ENCODE results near the gene PICALM. TPM values are rescaled to one million over a fixed set of nuclear protein-coding genes. Genes with fewer than 3 reads are reported as not detected.

Gene PICALM
- total and polyA plus RNA-seq, 2 of the 8 experiments (the other 6 are each of a cell fraction or from before 2014, with no cell fraction given) = 69.4 to 71.3 TPM

DNA sequence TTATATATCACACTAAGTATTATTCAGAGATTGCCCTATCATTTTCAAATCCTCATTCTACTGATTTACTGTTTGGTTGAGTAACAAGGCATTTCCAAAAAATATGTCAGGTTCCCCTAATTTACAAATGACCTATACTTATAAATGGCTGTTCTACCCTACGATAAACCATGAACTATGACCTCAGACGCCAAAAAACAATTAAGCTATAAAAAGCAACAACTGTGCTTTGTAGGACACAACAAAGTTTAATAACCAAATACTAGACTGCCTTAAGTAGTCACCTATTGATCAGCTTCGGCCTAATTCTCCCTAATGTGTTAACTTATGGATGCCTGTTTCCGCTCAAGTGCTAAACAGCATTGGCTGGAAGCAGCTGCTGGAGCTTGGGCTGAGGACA is 53.2 kb downstream of the PICALM start:
- no peaks in the 10 kb centered on the region; a peak in 1 of 4 replicates for H3K79me2 ChIP-seq (ENCODE audit: control insufficient read depth in 1 of 2, insufficient read depth in 2 of 2, low read length in 2 of 2)
- H3K14ac ChIP-seq (ENCODE audit: insufficient read length) = no peak overlapping the region
- H3K4me1 ChIP-seq (replicated peaks in 1 of 4; ENCODE audit: control insufficient read depth in 3 of 4, insufficient read depth in 4 of 4, low read length in 3 of 4) = no peaks in the 10 kb centered on the region
- no peak overlapping the region for H4K5ac ChIP-seq (ENCODE audit: insufficient read length, low read depth, low read length)
- H4K91ac ChIP-seq (replicated peaks; ENCODE audit: insufficient read length, low read length) = no peak overlapping the region
- FAIRE-seq = no peak
- H3K27me3 ChIP-seq (replicated peaks in 1 of 4; ENCODE audit: control insufficient read depth in 3 of 4, extremely low read depth in 1 of 4, insufficient read depth in 3 of 4, low read length in 3 of 4) = no peaks in the 10 kb centered on the region
- 90% methylated on average over 4 of the region's 4 CpGs; no CpG with 5 or more reads in 1 of the 2 experiments for WGBS, 2 experiments (ENCODE audit: extremely low coverage in 1 of 2, insufficient coverage in 1 of 2, insufficient read length in 1 of 2, insufficient replicate concordance in 2 of 2, low coverage in 1 of 2, low lambda C conversion rate in 2 of 2, missing lambda C conversion rate in 1 of 2)
- no peaks in the 10 kb centered on the region for H3K79me1 ChIP-seq (ENCODE audit: low read depth, low read length)
- H3K4ac ChIP-seq (replicated peaks; ENCODE audit: insufficient read length, low read depth, low read length) = no peak overlapping the region
- no peaks in the 10 kb centered on the region for H3K9me3 ChIP-seq (ENCODE audit: insufficient read depth in 2 of 2, low read depth in 1 of 2, low read length in 1 of 2)
- H3K18ac ChIP-seq (ENCODE audit: extremely low read depth, low read length) = no peak overlapping the region
- no peak overlapping the region for H2BK20ac ChIP-seq (ENCODE audit: low read length)
- no peak overlapping the region for H2BK15ac ChIP-seq (ENCODE audit: low read length)
- no peak overlapping the region for H2AK5ac ChIP-seq (ENCODE audit: low read depth, low read length)
- no peak for DNase-seq (ENCODE audit: low read depth in 1 of 2, low spot score in 2 of 2)
- no peak overlapping the region for H3K23ac ChIP-seq (ENCODE audit: insufficient read length)
- H3K9ac ChIP-seq (replicated peaks in 1 of 4; ENCODE audit: extremely low read depth in 1 of 4, low read depth in 3 of 4, low read length in 3 of 4) = no peak overlapping the region
- H4K20me1 ChIP-seq (replicated peaks in 1 of 2; ENCODE audit: control insufficient read depth in 1 of 2, insufficient read depth in 2 of 2, low read length in 2 of 2) = peaks cover 0 to 2% of the 10 kb centered on the region in 2 experiments
- CTCF ChIA-PET (ENCODE audit: partially characterized antibody) = interaction anchor here (0.6 to 1.5 kb wide), 3 partner anchors 37 to 160 kb away, joined by 3 to 8 read pairs (median 3); partner anchors contain the start of gene CCDC83
- H2BK12ac ChIP-seq (ENCODE audit: low read depth, low read length) = no peak overlapping the region
- POLR2A ChIA-PET (ENCODE audit: partially characterized antibody) = no interaction called here
- H3K27ac ChIP-seq (ENCODE audit: low read depth, low read length) = no peak overlapping the region
- H3K36me3 ChIP-seq (ENCODE audit: control insufficient read depth in 2 of 4, insufficient read depth in 4 of 4, low read length in 3 of 4) = peaks cover 0 to 33% (median 1%) of the 10 kb centered on the region in 4 experiments; a peak in 3 of 8 replicates
- H3K56ac ChIP-seq (replicated peaks; ENCODE audit: insufficient read length, low read depth, low read length) = no peak overlapping the region
- no peak overlapping the region for H4K8ac ChIP-seq (ENCODE audit: extremely low read depth, insufficient read depth, low read length)
- H3K4me3 ChIP-seq (ENCODE audit: extremely low read depth in 1 of 4, insufficient read depth in 2 of 4, low read depth in 3 of 4, low read length in 4 of 4) = no peak overlapping the region
- no peaks in the 10 kb centered on the region for H3K23me2 ChIP-seq (ENCODE audit: low read depth, low read length)
- no peak overlapping the region for H2AFZ ChIP-seq (ENCODE audit: low read length)
- no peak overlapping the region for H3K4me2 ChIP-seq (ENCODE audit: insufficient read depth in 1 of 2, low read depth in 2 of 2, low read length in 2 of 2)
- H2BK120ac ChIP-seq (replicated peaks; ENCODE audit: low read depth, low read length) = no peak overlapping the region
- no peak overlapping the region for H2BK5ac ChIP-seq (ENCODE audit: low read depth, low read length)
- no peak for TF ChIP-seq KDM5A (IDR thresholded peaks at IDR 0.05; ENCODE audit: low read length)
- no peak for TF ChIP-seq HDAC2 (IDR thresholded peaks at IDR 0.05; ENCODE audit: borderline replicate concordance in 1 of 2, low read depth in 2 of 2, low read length in 2 of 2)
- TF ChIP-seq SP4 (IDR thresholded peaks at IDR 0.05; ENCODE audit: low read length) = no peak
- TF ChIP-seq RBBP5 (IDR thresholded peaks at IDR 0.05; ENCODE audit: borderline replicate concordance, low read depth, low read length) = no peak
- TF ChIP-seq ASH2L (IDR thresholded peaks at IDR 0.05; ENCODE audit: low read length) = no peak
- TF ChIP-seq CEBPB (IDR thresholded peaks at IDR 0.05; ENCODE audit: low read depth, low read length) = no peak
- TF ChIP-seq, protein P1, sequence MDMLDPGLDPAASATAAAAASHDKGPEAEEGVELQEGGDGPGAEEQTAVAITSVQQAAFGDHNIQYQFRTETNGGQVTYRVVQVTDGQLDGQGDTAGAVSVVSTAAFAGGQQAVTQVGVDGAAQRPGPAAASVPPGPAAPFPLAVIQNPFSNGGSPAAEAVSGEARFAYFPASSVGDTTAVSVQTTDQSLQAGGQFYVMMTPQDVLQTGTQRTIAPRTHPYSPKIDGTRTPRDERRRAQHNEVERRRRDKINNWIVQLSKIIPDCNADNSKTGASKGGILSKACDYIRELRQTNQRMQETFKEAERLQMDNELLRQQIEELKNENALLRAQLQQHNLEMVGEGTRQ (IDR thresholded peaks at IDR 0.05; ENCODE audit: low read length) = no peak
- no peak for TF ChIP-seq TEAD4 (IDR thresholded peaks at IDR 0.05; ENCODE audit: low read depth, low read length)
- TF ChIP-seq, protein P2, sequence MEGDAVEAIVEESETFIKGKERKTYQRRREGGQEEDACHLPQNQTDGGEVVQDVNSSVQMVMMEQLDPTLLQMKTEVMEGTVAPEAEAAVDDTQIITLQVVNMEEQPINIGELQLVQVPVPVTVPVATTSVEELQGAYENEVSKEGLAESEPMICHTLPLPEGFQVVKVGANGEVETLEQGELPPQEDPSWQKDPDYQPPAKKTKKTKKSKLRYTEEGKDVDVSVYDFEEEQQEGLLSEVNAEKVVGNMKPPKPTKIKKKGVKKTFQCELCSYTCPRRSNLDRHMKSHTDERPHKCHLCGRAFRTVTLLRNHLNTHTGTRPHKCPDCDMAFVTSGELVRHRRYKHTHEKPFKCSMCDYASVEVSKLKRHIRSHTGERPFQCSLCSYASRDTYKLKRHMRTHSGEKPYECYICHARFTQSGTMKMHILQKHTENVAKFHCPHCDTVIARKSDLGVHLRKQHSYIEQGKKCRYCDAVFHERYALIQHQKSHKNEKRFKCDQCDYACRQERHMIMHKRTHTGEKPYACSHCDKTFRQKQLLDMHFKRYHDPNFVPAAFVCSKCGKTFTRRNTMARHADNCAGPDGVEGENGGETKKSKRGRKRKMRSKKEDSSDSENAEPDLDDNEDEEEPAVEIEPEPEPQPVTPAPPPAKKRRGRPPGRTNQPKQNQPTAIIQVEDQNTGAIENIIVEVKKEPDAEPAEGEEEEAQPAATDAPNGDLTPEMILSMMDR (IDR thresholded peaks at IDR 0.05; ENCODE audit: control extremely low read depth in 1 of 3, insufficient read depth in 1 of 3, low read depth in 1 of 3, low read length in 3 of 3) = no peak
- no peak for TF ChIP-seq FOSL1 (IDR thresholded peaks at IDR 0.05; ENCODE audit: insufficient read depth, low read depth, low read length)
- no peak for TF ChIP-seq JUN (IDR thresholded peaks at IDR 0.05; ENCODE audit: low read depth, low read length)

Measured in H1 (cell line).